GM21447 (cell line): Measurements from ENCODE around the gene STAT3.
"Not testable (repeated sequence)": the region's sequence is repeated elsewhere in the genome, so short reads cannot be mapped to it uniquely, and the experiment has no call there.

ENCODE experiments used
- ATAC-seq: cut with Tn5 transposase; IDR thresholded peaks from one replicate; pipeline ENCODE4 v1.9.1; 2021; ENCODE audit not compliant: unreplicated experiment

The STAT3 gene

GRCh38 chr17:42386777-42387657, 1.2 kb downstream of the STAT3 start:
- no peak for ATAC-seq

DNA sequence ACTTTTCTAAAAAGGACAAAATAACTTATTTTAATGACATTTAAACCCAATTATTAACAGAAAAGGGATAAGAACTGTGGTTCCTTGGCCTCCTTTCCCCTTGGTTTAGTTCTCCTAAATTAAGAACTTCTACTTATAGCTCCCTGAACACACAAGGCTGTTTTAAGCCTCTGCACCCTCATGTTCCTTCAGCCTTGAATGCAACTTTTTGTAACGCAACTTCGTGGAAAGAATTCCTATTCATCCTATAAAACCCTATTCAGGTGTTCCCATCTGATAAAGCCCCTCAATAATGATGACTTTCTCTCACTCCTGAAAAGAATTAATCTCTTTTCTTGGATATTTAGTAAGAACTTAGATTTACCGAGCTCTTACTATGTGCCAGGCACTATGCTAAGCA, 6.3 kb downstream of the STAT3 start:
- ATAC-seq: no peak

GRCh38 chr17:42380935-42381334, 7.3 kb downstream of the STAT3 start:
- no peak for ATAC-seq

DNA sequence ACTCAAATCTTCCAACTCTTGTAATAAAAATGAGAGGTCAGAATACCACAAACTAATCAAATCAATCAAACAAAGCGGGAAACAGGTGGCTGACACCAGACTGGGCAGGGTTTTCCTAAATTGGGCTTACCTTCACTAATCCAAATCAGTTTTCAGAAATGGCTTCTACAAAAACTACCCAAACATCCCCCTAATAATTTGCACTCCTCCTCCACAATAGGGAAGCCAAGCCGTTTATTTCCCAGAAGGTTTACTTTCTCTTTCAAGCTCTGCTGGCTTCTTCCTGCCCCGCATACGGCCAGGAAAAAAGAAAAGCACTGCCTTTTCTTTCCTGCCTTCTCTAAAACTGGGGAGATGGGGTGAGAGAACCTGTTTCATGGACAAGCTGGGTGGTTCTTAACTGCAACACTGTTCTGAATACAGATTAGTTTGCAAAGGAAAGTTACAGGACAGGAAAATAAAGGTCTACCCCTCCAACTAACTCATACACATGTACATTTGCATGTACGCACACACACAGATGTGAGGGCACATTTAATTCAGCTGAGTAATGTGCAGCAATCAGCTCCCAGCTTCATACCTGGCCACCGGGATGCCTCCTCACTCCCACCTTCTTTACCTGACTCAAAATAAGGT, 9.2 kb downstream of the STAT3 start:
- ATAC-seq: no peak

DNA sequence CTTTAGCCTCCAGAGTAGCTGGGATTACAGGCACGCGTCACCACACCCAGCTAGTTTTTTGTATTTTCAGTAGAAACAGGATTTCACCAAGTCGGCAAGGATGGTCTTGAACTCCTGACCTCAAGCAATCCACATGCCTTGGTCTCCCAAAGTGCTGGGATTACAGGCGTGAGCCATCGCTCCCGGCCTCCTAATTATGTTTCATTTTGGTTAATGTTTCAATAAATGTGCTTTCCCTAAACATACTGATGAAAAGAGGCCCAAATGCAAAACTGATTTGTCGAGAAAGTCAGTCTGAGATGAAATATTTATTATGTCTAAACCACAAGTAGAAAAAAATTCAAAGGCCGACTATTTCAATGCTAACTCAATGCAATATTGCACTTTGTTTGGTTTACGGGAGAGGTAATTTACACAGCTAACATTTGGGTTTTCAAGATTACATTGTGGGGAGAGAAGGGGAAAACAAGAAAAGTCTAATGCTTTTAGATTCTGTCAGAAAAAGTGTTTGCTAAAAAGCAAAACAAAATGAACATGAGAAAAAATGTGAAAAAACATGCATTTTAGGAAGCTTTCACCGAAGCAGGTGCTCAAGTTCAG, 9.8 kb downstream of the STAT3 start:
- no peak for ATAC-seq

GRCh38 chr17:42373896-42374295, 14.3 kb downstream of the STAT3 start:
- ATAC-seq: no peak

DNA sequence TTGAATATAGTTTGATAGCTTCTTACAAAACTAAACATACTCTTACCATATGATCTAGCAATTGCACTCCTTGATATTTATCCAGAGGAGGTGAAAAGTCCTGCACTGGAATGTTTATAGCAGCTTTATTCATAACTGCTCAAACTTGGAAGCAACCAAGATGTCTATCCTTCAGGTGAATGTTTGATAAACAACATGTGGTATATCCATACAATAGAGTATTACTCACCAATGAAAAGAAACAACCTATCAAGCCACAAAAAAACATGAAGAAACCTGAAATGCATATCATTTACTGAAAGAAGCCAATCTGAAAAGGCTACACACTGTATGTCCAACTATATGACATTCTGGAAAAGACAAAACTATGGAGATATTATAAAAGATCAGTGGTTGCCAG, 16.1 kb downstream of the STAT3 start:
- ATAC-seq: no peak

- not testable (repeated sequence) for ATAC-seq
Measured at GRCh38 chr17:42368797-42369561, 19.3 kb downstream of the STAT3 start.

GRCh38 chr17:42368310-42368709, 19.9 kb downstream of the STAT3 start:
- ATAC-seq: not testable (repeated sequence)

GRCh38 chr17:42366176-42367023, 21.8 kb downstream of the STAT3 start:
- not testable (repeated sequence) for ATAC-seq

DNA sequence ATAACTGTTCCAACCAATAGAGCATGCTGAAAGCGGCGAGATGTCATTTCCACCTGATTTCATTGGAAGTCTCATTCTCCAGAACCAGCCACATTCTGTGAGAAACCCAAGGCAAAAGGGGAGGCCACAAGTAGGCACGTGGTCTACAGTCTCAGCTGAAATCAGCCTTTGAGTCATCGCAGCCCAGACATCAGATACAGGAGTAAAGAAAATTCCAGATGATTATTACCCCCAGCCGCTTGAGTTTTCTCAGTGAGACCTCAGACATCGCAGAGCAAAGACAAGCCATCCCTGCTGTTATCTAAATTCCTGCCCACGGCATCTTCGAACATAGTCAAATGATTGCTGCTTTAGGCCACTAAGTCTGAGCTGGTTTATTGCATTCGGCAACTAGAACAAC, 23.1 kb downstream of the STAT3 start:
- no peak for ATAC-seq

GRCh38 chr17:42363767-42364585, 24.3 kb downstream of the STAT3 start:
- no peak for ATAC-seq

DNA sequence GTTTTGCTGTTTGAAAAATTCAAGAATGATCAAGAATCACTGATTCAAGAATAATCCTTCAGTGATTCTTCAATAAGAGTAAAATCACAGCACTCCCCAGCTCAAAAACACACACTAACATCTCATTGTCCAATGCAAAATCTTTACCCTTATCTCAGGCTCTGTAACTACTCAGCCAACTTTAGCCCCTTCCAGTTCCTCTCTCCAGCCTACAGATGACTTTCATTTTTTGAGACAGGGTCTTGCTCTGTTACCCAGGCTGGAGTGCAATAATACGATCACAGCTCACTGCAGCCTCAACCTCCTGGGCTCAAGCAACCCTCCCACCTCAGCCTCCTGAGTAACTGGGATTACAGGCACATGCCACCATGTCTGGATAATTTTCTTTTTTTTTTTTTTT, 25.0 kb downstream of the STAT3 start:
- no peak for ATAC-seq

GRCh38 chr17:42362245-42362961, 25.8 kb downstream of the STAT3 start:
- ATAC-seq: no peak

DNA sequence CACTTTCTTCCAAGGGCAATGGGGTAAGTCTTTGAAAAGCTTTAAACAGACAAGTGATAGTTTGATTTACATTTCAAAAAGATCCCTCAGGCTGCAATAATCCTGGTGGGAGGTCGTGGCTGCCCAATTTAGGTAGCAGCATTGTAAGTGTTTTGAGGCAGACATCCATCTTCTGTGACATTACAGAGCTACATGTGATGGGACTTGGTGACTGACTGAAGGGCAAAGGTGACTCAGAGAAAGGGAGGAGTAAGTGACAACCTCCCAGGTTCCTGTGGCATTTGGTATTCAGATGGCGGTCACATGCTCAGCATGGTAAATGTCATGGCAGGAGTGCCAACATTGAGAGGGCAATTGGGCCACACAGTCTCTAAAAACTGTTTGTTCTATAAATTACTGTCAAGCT, 26.5 kb downstream of the STAT3 start:
- no peak for ATAC-seq

- not testable (repeated sequence) for ATAC-seq
Measured at GRCh38 chr17:42360388-42360787, 27.9 kb downstream of the STAT3 start.

GRCh38 chr17:42359133-42359532, 29.1 kb downstream of the STAT3 start:
- no peak for ATAC-seq

- ATAC-seq: no peak
Measured at GRCh38 chr17:42358434-42358833, 29.8 kb downstream of the STAT3 start.
